KOPT-K1 (cell line): ENCODE data around the gene ZNF654.

Experiments used
- H3K27ac ChIP-seq: fragments of 200-600 bp; sonication (generic); 2 replicates; pipeline ENCODE4 v1.5.1; 2016; ENCODE audit warnings: antibody characterized with exemption, mild to moderate bottlenecking, low read depth, low read length; ENCODE audit not compliant: poor library complexity, severe bottlenecking
- H3K36me3 ChIP-seq: fragments of 200-600 bp; sonication (generic); 2 replicates; pipeline ENCODE4 v1.5.1; 2017; ENCODE audit warnings: antibody characterized with exemption, mild to moderate bottlenecking, low read length, moderate library complexity; ENCODE audit not compliant: insufficient read depth
- H3K9me3 ChIP-seq: fragments of 200-600 bp; sonication (generic); 2 replicates; pipeline ENCODE4 v1.5.1; 2017; ENCODE audit warnings: antibody characterized with exemption, low read length, mild to moderate bottlenecking; ENCODE audit not compliant: insufficient read depth, poor library complexity, severe bottlenecking

ZNF654 gene

GRCh38 chr3:88040529-88040928 is 18.5 kb upstream of the ZNF654 start:
- H3K9me3 ChIP-seq, result no peaks in the 10 kb centered on the region
- H3K27ac ChIP-seq, result no peak overlapping the region
- no peaks in the 10 kb centered on the region for H3K36me3 ChIP-seq

- no peaks in the 10 kb centered on the region for H3K36me3 ChIP-seq
- no peaks in the 10 kb centered on the region for H3K9me3 ChIP-seq
- H3K27ac ChIP-seq, result no peak overlapping the region
These were observed 18.1 kb upstream of the ZNF654 start for GRCh38 chr3:88041005-88041404.

GRCh38 chr3:88044411-88044810 is 14.6 kb upstream of the ZNF654 start:
- Histone ChIP-seq H3K27ac (no peak overlapping the region), H3K36me3 (no peaks in the 10 kb centered on the region), H3K9me3 (no peaks in the 10 kb centered on the region)

- no peaks in the 10 kb centered on the region for H3K9me3 ChIP-seq
- H3K36me3 ChIP-seq, result no peaks in the 10 kb centered on the region
- no peak overlapping the region for H3K27ac ChIP-seq
These were observed 12.3 kb upstream of the ZNF654 start for GRCh38 chr3:88046766-88047165.

- no peaks in the 10 kb centered on the region for H3K9me3 ChIP-seq
- peaks cover 47% of the 10 kb centered on the region for H3K36me3 ChIP-seq
- peak overlapping the region; percentile 92 for H3K27ac ChIP-seq
These were observed 1.3 kb upstream of the ZNF654 start for GRCh38 chr3:88057630-88058305.

GRCh38 chr3:88058306-88058580 is 812 bp upstream of the ZNF654 start:
- Histone ChIP-seq H3K36me3 (peaks cover 43% of the 10 kb centered on the region), H3K9me3 (no peaks in the 10 kb centered on the region), H3K27ac (peak overlapping the region; percentile 92)

- peak overlapping the region; percentile 92 for H3K27ac ChIP-seq
- no peaks in the 10 kb centered on the region for H3K9me3 ChIP-seq
- peaks cover 31% of the 10 kb centered on the region for H3K36me3 ChIP-seq
These were observed 520 bp downstream of the ZNF654 start for GRCh38 chr3:88059380-88060170.

- no peak overlapping the region for H3K27ac ChIP-seq
- peaks cover 17% of the 10 kb centered on the region for H3K36me3 ChIP-seq
- peaks cover 10% of the 10 kb centered on the region for H3K9me3 ChIP-seq
These were observed 2.7 kb downstream of the ZNF654 start for GRCh38 chr3:88061746-88062145.

- H3K9me3 ChIP-seq, result peaks cover 29% of the 10 kb centered on the region
- H3K36me3 ChIP-seq, result peaks cover 10% of the 10 kb centered on the region; the same call in 1 of the 2 replicates
These were observed 16.0 kb downstream of the ZNF654 start for GRCh38 chr3:88075072-88075471.

GRCh38 chr3:88075497-88075896 is 16.4 kb downstream of the ZNF654 start:
- H3K36me3 ChIP-seq, result peaks cover 8% of the 10 kb centered on the region; the same call in 1 of the 2 replicates
- H3K27ac ChIP-seq, result no peak overlapping the region
- peaks cover 25% of the 10 kb centered on the region for H3K9me3 ChIP-seq

More at GRCh38 chr3:88075072-88075471, 16.0 kb downstream of the ZNF654 start:
- H3K27ac ChIP-seq, result no peak overlapping the region

- Histone ChIP-seq H3K36me3 (peaks cover 8% of the 10 kb centered on the region; the same call in 1 of the 2 replicates), H3K27ac (no peak overlapping the region), H3K9me3 (peaks cover 13% of the 10 kb centered on the region)
These were observed 17.7 kb downstream of the ZNF654 start for GRCh38 chr3:88076712-88077111.

GRCh38 chr3:88078932-88079331 is 19.9 kb downstream of the ZNF654 start:
- Histone ChIP-seq H3K36me3 (0 out of 2 replicates have a peak, but pooled peaks cover 6% of the 10 kb centered on the region), H3K27ac (no peak overlapping the region)

GRCh38 chr3:88082854-88083253 is 23.8 kb downstream of the ZNF654 start:
- peaks cover 4% of the 10 kb centered on the region for H3K9me3 ChIP-seq
- H3K27ac ChIP-seq, result no peak overlapping the region
- H3K36me3 ChIP-seq, result peaks cover 32% of the 10 kb centered on the region

More at GRCh38 chr3:88078932-88079331, 19.9 kb downstream of the ZNF654 start:
- peaks cover 4% of the 10 kb centered on the region for H3K9me3 ChIP-seq

- H3K36me3 ChIP-seq, result peaks cover 44% of the 10 kb centered on the region
- no peak overlapping the region for H3K27ac ChIP-seq
- H3K9me3 ChIP-seq, result no peaks in the 10 kb centered on the region
These were observed 25.0 kb downstream of the ZNF654 start for GRCh38 chr3:88084097-88084501.

GRCh38 chr3:88090681-88091080 is 31.6 kb downstream of the ZNF654 start:
- peaks cover 81% of the 10 kb centered on the region for H3K36me3 ChIP-seq
- no peak overlapping the region for H3K27ac ChIP-seq
- H3K9me3 ChIP-seq, result peaks cover 22% of the 10 kb centered on the region

GRCh38 chr3:88092270-88092669 is 33.2 kb downstream of the ZNF654 start:
- H3K9me3 ChIP-seq, result peaks cover 38% of the 10 kb centered on the region
- peaks cover 82% of the 10 kb centered on the region for H3K36me3 ChIP-seq
- H3K27ac ChIP-seq, result no peak overlapping the region
